Suprapubic skin (tissue), 4 donors: ENCODE data around the gene C1QTNF9. TPM values are rescaled to one million over a fixed set of nuclear protein-coding genes. Genes with fewer than 3 reads are reported as not detected.

Experiments used
- DNase-seq, 2 donors: peaks; one replicate each; pipeline ENCODE4 v3.0.0-alpha.2; 2019; ENCODE audit warnings: low spot score in 2 of 2
- H3K27ac ChIP-seq: fragments of 200-600 bp; sonication (generic); one replicate; pipeline ENCODE4 v1.5.1; 2019
- H3K27me3 ChIP-seq: fragments of 200-600 bp; sonication (generic); one replicate; pipeline ENCODE4 v1.5.1; 2019
- H3K36me3 ChIP-seq: fragments of 200-600 bp; sonication (generic); one replicate; pipeline ENCODE4 v1.5.1; 2019
- H3K4me1 ChIP-seq: fragments of 200-600 bp; sonication (generic); one replicate; pipeline ENCODE4 v1.5.1; 2019
- H3K4me3 ChIP-seq: fragments of 200-600 bp; sonication (generic); one replicate; pipeline ENCODE4 v1.5.1; 2019; ENCODE audit warnings: mild to moderate bottlenecking
- H3K9me3 ChIP-seq: fragments of 200-600 bp; sonication (generic); one replicate; pipeline ENCODE4 v1.5.1; 2019
- EP300 ChIP-seq: sonication (generic); formaldehyde crosslinking; IDR thresholded peaks from one replicate; pipeline ENCODE4 v1.6.1; 2017; ENCODE audit warnings: antibody characterized with exemption
- POLR2A ChIP-seq, 2 donors: fragments of 450-650 bp; IDR thresholded peaks; one replicate each; pipeline ENCODE4 v1.6.1; 2017; ENCODE audit warnings: antibody characterized with exemption in 2 of 2, mild to moderate bottlenecking in 2 of 2, moderate library complexity in 2 of 2
- POLR2AphosphoS5 ChIP-seq, 3 donors: sonication (generic); formaldehyde crosslinking; IDR thresholded peaks; one replicate each; pipeline ENCODE4 v1.6.1; 2017; ENCODE audit warnings: antibody characterized with exemption in 3 of 3
- WGBS: methylation state at CpG from one replicate; pipeline ENCODE4 v1.1.5; 2018; 5-methylcytosine and 5-hydroxymethylcytosine counted together
- total RNA-seq, 4 donors: library from RNA; depleted of rRNA; stranded (reverse); fragments of >200 nt; gene quantifications; one replicate each; pipeline ENCODE4 v1.1.0, GENCODE V29; 2016
- TF ChIP-seq, protein P1 (sequence below), 2 donors: fragments of 200-600 bp in 1 of 2; fragments of 450-650 bp in 1 of 2; sonication (generic) in 1 of 2; IDR thresholded peaks; one replicate each; pipeline ENCODE4 v1.5.1; 2016 to 2019; ENCODE audit warnings: antibody characterized with exemption in 2 of 2, mild to moderate bottlenecking in 1 of 2, moderate library complexity in 1 of 2

The C1QTNF9 gene
- total RNA-seq, 4 donors from 2014 or later = 0.42 to 0.49 TPM; not detected in 2

DNA sequence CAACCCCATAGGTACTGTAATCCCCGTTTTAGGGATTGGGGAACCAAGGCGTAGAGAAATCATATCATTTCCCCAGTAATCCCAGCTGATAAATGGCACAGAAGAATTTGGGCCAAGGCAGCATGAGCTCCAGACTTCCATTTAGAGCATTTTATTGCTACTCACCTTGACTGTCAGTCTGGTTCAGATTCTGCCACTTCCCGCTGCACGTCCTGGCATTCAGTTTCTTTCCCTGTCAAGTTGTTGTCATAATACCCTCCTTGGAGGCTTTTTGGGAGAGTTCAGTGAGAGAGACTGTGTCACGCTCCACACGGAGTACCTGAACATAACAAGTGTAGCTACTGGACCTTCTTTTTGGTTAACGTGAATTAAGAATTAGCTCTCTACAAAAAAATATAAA, 7.5 kb upstream of the C1QTNF9 start:
- H3K9me3 ChIP-seq = no peaks in the 10 kb centered on the region
- no peak overlapping the region for H3K4me3 ChIP-seq
- WGBS = 89% methylated on average over 7 of the region's 7 CpGs
- DNase-seq = no peak
- peaks cover 67% of the 10 kb centered on the region for H3K36me3 ChIP-seq
- no peaks in the 10 kb centered on the region for H3K27me3 ChIP-seq
- TF ChIP-seq POLR2A (IDR thresholded peaks at IDR 0.05) = no peak
- TF ChIP-seq EP300 = no peak
- TF ChIP-seq, protein P1, sequence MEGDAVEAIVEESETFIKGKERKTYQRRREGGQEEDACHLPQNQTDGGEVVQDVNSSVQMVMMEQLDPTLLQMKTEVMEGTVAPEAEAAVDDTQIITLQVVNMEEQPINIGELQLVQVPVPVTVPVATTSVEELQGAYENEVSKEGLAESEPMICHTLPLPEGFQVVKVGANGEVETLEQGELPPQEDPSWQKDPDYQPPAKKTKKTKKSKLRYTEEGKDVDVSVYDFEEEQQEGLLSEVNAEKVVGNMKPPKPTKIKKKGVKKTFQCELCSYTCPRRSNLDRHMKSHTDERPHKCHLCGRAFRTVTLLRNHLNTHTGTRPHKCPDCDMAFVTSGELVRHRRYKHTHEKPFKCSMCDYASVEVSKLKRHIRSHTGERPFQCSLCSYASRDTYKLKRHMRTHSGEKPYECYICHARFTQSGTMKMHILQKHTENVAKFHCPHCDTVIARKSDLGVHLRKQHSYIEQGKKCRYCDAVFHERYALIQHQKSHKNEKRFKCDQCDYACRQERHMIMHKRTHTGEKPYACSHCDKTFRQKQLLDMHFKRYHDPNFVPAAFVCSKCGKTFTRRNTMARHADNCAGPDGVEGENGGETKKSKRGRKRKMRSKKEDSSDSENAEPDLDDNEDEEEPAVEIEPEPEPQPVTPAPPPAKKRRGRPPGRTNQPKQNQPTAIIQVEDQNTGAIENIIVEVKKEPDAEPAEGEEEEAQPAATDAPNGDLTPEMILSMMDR (IDR thresholded peaks at IDR 0.05) = no peak
- TF ChIP-seq POLR2AphosphoS5 (IDR thresholded peaks at IDR 0.05) = no peak
- H3K27ac ChIP-seq = no peak overlapping the region
- no peaks in the 10 kb centered on the region for H3K4me1 ChIP-seq

DNA sequence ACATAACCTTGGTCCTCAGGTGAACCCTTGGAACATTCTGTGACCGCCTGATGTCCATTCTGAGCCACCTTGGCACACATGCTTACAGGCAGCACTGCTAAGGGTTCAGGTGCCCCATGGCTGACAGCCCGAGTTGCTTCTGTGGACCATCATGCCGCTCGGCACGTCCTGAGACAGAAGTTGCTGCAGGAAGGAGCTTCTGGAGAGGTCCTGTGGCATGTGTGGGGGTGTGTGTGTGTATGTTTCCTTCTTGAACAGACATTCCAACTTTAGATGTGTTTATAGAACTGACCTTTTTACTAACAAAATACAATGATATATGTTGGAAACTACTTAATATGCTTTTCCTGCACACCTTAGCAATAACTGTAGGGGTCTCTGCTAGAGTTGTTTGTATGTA, 4.8 kb upstream of the C1QTNF9 start:
- no peak for DNase-seq
- WGBS = 82% methylated on average over 5 of the region's 5 CpGs
- no peaks in the 10 kb centered on the region for H3K27me3 ChIP-seq
- no peak overlapping the region for H3K4me3 ChIP-seq
- H3K36me3 ChIP-seq = peaks cover 41% of the 10 kb centered on the region
- no peak overlapping the region for H3K27ac ChIP-seq
- no peaks in the 10 kb centered on the region for H3K4me1 ChIP-seq
- TF ChIP-seq POLR2AphosphoS5 (IDR thresholded peaks at IDR 0.05) = no peak
- TF ChIP-seq, protein P1 (IDR thresholded peaks at IDR 0.05) = no peak
- TF ChIP-seq POLR2A (IDR thresholded peaks at IDR 0.05) = no peak
- no peak for TF ChIP-seq EP300
- no peaks in the 10 kb centered on the region for H3K9me3 ChIP-seq

DNA sequence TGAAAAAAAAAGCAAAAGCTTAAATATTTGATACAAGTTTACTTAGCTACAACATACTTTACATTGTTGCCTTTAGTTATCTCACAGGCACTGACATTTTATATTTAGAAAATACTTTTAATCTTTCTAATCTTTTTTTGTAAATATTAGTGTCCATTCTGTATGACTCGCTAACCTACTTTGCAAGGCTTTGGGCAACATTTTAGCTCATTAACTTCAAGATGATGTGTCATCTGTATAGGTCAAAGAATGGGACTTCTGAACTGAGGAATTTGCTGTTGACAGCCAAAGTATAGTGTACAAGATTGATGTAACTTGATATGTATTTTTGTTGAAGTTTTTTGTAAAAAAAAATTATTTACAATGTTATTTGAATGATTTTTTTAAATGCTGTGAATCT, 2.7 kb upstream of the C1QTNF9 start:
- Histone ChIP-seq H3K4me1 (no peaks in the 10 kb centered on the region), H3K27me3 (no peaks in the 10 kb centered on the region), H3K36me3 (peaks cover 23% of the 10 kb centered on the region), H3K4me3 (no peak overlapping the region), H3K9me3 (no peaks in the 10 kb centered on the region), H3K27ac (no peak overlapping the region)
- DNase-seq = no peak
- WGBS = 93% methylated on average over 1 of the region's 1 CpG
- no peak for TF ChIP-seq POLR2AphosphoS5 (IDR thresholded peaks at IDR 0.05)
- no peak for TF ChIP-seq EP300
- TF ChIP-seq POLR2A (IDR thresholded peaks at IDR 0.05) = no peak
- TF ChIP-seq, protein P1 (IDR thresholded peaks at IDR 0.05) = no peak

DNA sequence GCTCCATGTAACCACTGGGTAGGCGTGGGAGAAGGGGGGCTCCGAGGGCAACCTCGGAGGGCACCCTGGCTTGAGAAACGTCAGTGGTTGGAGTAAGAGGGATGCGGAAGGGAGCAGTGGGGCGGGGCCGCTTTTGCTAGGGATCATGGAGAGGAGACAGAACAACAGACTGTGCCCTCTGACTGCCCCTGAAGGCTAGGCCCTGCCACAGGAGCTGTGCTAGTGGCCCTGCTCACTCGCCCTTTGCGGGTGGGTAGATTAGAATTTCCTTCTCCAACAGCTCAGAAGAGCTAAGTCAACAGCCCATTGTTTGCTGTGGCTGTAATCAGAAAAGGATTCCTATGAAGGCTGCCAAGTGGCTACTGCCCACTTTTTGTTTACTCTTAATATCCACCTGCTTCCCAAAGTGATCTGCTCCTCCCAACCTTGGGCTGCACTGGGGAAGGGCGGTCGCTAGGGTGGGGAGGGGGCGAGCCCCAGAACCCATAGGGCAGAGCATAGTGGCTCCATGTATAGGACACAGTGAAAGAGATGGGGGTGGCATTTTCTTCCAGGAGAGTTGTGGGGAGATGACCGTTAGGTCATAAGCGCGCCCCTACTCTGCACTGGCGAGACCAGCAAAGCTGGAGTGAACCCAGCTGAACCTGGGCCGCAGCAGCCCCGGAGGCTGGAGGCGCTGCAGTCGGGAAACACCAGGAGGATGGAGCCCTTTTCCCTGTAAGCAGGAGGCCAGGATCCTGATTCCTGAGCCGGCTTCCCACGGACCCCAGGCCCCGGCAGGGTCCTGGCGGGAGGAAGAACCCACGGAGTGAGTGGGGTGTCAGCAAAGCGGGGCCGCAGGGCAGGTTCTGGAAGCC, 1.9 kb upstream of the C1QTNF9 start:
- Histone ChIP-seq H3K9me3 (no peaks in the 10 kb centered on the region), H3K36me3 (peaks cover 19% of the 10 kb centered on the region), H3K27ac (no peak overlapping the region), H3K4me1 (no peaks in the 10 kb centered on the region), H3K27me3 (no peaks in the 10 kb centered on the region), H3K4me3 (no peak overlapping the region)
- DNase-seq = no peak
- TF ChIP-seq, protein P1 (IDR thresholded peaks at IDR 0.05) = no peak
- no peak for TF ChIP-seq EP300
- no peak for TF ChIP-seq POLR2AphosphoS5 (IDR thresholded peaks at IDR 0.05)
- no peak for TF ChIP-seq POLR2A (IDR thresholded peaks at IDR 0.05)
- WGBS = 83% methylated on average over 19 of the region's 27 CpGs

DNA sequence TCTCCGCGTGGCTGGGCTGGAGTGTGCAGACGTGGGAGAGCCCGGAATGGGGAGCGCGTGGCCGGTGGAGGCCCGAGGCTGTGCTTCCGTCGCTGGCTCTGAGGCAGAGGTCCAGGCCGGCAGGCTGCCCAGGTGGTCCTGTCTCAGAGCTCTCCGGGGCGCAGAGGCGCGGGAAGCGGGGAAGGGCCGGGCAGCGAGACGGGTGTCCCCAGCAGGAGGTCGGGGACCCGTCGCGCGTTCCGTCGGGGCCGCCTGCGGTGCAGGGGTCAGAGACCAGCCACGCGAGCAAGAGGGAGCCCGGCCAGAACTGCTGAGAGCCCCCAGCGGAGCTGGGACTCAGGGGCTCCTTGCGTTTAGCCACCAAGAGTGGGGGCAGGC, 1.3 kb upstream of the C1QTNF9 start:
- H3K9me3 ChIP-seq = no peaks in the 10 kb centered on the region
- 97% methylated on average over 22 of the region's 33 CpGs for WGBS
- H3K4me3 ChIP-seq = no peak overlapping the region
- no peaks in the 10 kb centered on the region for H3K27me3 ChIP-seq
- peaks cover 13% of the 10 kb centered on the region for H3K36me3 ChIP-seq
- TF ChIP-seq, protein P1 (IDR thresholded peaks at IDR 0.05) = no peak
- TF ChIP-seq POLR2A (IDR thresholded peaks at IDR 0.05) (no peak), POLR2AphosphoS5 (IDR thresholded peaks at IDR 0.05) (no peak), EP300 (no peak)
- no peak overlapping the region for H3K27ac ChIP-seq
- no peak for DNase-seq
- no peaks in the 10 kb centered on the region for H3K4me1 ChIP-seq
